ENCODE data around the gene GSTT2B. TPM values are rescaled to one million over a fixed set of nuclear protein-coding genes. Genes with fewer than 3 reads are reported as not detected.
A peak's percentile ranks its signal among the peaks of the same experiment; 100 is the strongest.

Gene GSTT2B
- total and polyA plus RNA-seq, 2 of the 8 experiments (the other 6 are each of a cell fraction or from before 2014, with no cell fraction given): 6.3 to 13.3 TPM

- Histone ChIP-seq H3K9me3 (ENCODE audit: insufficient read depth in 2 of 2, low read depth in 1 of 2, low read length in 1 of 2) (no peaks in the 10 kb centered on the region), H3K14ac (ENCODE audit: insufficient read length) (no peak within 1 kb of the TSS), H3K56ac (replicated peaks; ENCODE audit: insufficient read length, low read depth, low read length) (no peak within 1 kb of the TSS), H3K36me3 (ENCODE audit: control insufficient read depth in 2 of 4, insufficient read depth in 4 of 4, low read length in 3 of 4) (no peaks in the 10 kb centered on the region), H2AK5ac (ENCODE audit: low read depth, low read length) (peak within 1 kb of the TSS; percentile 77; the same call in 1 of the 2 replicates), H2BK5ac (ENCODE audit: low read depth, low read length) (no peak within 1 kb of the TSS), H2BK15ac (ENCODE audit: low read length) (peak within 1 kb of the TSS; percentile 73; the same call in 1 of the 2 replicates), H3K4me1 (replicated peaks in 1 of 4; ENCODE audit: control insufficient read depth in 3 of 4, insufficient read depth in 4 of 4, low read length in 3 of 4) (peaks cover 0 to 3% (median 0%) of the 10 kb centered on the region in 4 experiments; a peak in 3 of 7 replicates), H3K23me2 (ENCODE audit: low read depth, low read length) (no peaks in the 10 kb centered on the region), H3K9ac (replicated peaks in 1 of 4; ENCODE audit: extremely low read depth in 1 of 4, low read depth in 3 of 4, low read length in 3 of 4) (no peak within 1 kb of the TSS), H4K8ac (ENCODE audit: extremely low read depth, insufficient read depth, low read length) (peak within 1 kb of the TSS; percentile 74; the same call in 1 of the 2 replicates), H2BK120ac (replicated peaks; ENCODE audit: low read depth, low read length) (no peak within 1 kb of the TSS), H3K27ac (ENCODE audit: low read depth, low read length) (no peak within 1 kb of the TSS), H2BK12ac (ENCODE audit: low read depth, low read length) (0 out of 2 replicates have a peak within 1 kb of the TSS, but pooled peaks have one; percentile 50), H3K79me2 (ENCODE audit: control insufficient read depth in 1 of 2, insufficient read depth in 2 of 2, low read length in 2 of 2) (no peaks in the 10 kb centered on the region), H4K5ac (ENCODE audit: insufficient read length, low read depth, low read length) (no peak within 1 kb of the TSS), H3K18ac (ENCODE audit: extremely low read depth, low read length) (no peak within 1 kb of the TSS), H3K79me1 (ENCODE audit: low read depth, low read length) (no peaks in the 10 kb centered on the region), H3K4ac (replicated peaks; ENCODE audit: insufficient read length, low read depth, low read length) (peak within 1 kb of the TSS; percentile 19), H2BK20ac (ENCODE audit: low read length) (peak within 1 kb of the TSS; percentile 91; the same call in 1 of the 2 replicates), H3K27me3 (replicated peaks in 1 of 4; ENCODE audit: control insufficient read depth in 3 of 4, extremely low read depth in 1 of 4, insufficient read depth in 3 of 4, low read length in 3 of 4) (peaks cover 0 to 3% (median 0%) of the 10 kb centered on the region in 4 experiments; a peak in 3 of 7 replicates), H4K20me1 (replicated peaks in 1 of 2; ENCODE audit: control insufficient read depth in 1 of 2, insufficient read depth in 2 of 2, low read length in 2 of 2) (no peaks in the 10 kb centered on the region), H3K4me3 (ENCODE audit: extremely low read depth in 1 of 4, insufficient read depth in 2 of 4, low read depth in 3 of 4, low read length in 4 of 4) (no peak within 1 kb of the TSS), H2AFZ (ENCODE audit: low read length) (no peak within 1 kb of the TSS), H3K23ac (ENCODE audit: insufficient read length) (no peak within 1 kb of the TSS), H3K4me2 (ENCODE audit: insufficient read depth in 1 of 2, low read depth in 2 of 2, low read length in 2 of 2) (no peak within 1 kb of the TSS), H4K91ac (replicated peaks; ENCODE audit: insufficient read length, low read length) (peak within 1 kb of the TSS; percentile 5)
- ChIA-PET CTCF (ENCODE audit: partially characterized antibody) (no interaction called here), POLR2A (ENCODE audit: partially characterized antibody) (no interaction called here)
- no peak for TF ChIP-seq GTF2F1 (IDR thresholded peaks at IDR 0.05; ENCODE audit: borderline replicate concordance, low read depth, low read length)
- TF ChIP-seq CHD1 (IDR thresholded peaks at IDR 0.05; ENCODE audit: low read depth, low read length): no peak
- TF ChIP-seq KDM1A (IDR thresholded peaks at IDR 0.05; ENCODE audit: borderline replicate concordance, low read length): no peak
- TF ChIP-seq CREB1 (IDR thresholded peaks at IDR 0.05): no peak
- no peak for TF ChIP-seq BACH1 (IDR thresholded peaks at IDR 0.05; ENCODE audit: low read length)
- no peak for TF ChIP-seq GABPA (IDR thresholded peaks at IDR 0.05; ENCODE audit: borderline replicate concordance, insufficient read depth, low read length)
- no peak for TF ChIP-seq TCF12 (IDR thresholded peaks at IDR 0.05; ENCODE audit: low read depth, low read length)
- no peak for TF ChIP-seq RAD21 (IDR thresholded peaks at IDR 0.05 in 1 of 2, conservative IDR thresholded peaks at IDR 0.05 in 1 of 2; ENCODE audit: low read depth in 2 of 2, low read length in 2 of 2)
- no peak for TF ChIP-seq CBX8 (IDR thresholded peaks at IDR 0.05; ENCODE audit: borderline replicate concordance, low read depth, low read length)
- TF ChIP-seq CBX5 (IDR thresholded peaks at IDR 0.05; ENCODE audit: low read depth, low read length): no peak
- TF ChIP-seq SP2 (IDR thresholded peaks at IDR 0.05; ENCODE audit: low read length): no peak
- no peak for TF ChIP-seq NRF1 (IDR thresholded peaks at IDR 0.05; ENCODE audit: low read depth, low read length)
- TF ChIP-seq RFX5 (IDR thresholded peaks at IDR 0.05; ENCODE audit: borderline replicate concordance, low read depth, low read length): no peak
- TF ChIP-seq BRCA1 (IDR thresholded peaks at IDR 0.05; ENCODE audit: low read depth, low read length): no peak
- TF ChIP-seq CEBPB (IDR thresholded peaks at IDR 0.05; ENCODE audit: low read depth, low read length): no peak
- TF ChIP-seq EGR1 (IDR thresholded peaks at IDR 0.05; ENCODE audit: borderline replicate concordance, low read depth, low read length): no peak
- DNase-seq (ENCODE audit: low read depth in 1 of 2, low spot score in 2 of 2): no peak
- 87% methylated on average over 6 of the region's 6 CpGs; no CpG with 5 or more reads in 1 of the 2 experiments for WGBS, 2 experiments (ENCODE audit: extremely low coverage in 1 of 2, insufficient coverage in 1 of 2, insufficient read length in 1 of 2, insufficient replicate concordance in 2 of 2, low coverage in 1 of 2, low lambda C conversion rate in 2 of 2, missing lambda C conversion rate in 1 of 2)
- no peak for FAIRE-seq
Measured at GRCh38 chr22:24005201-24005600, 44.2 kb upstream of the GSTT2B start, which contains the start of gene GSTT4. Gene GSTT4, minus strand, starts transcription at chr22:24005453. Its CDS starts 97 bp downstream, at chr22:24005356.
